ENCODE measurements around the gene BMERB1.

The BMERB1 gene

DNA sequence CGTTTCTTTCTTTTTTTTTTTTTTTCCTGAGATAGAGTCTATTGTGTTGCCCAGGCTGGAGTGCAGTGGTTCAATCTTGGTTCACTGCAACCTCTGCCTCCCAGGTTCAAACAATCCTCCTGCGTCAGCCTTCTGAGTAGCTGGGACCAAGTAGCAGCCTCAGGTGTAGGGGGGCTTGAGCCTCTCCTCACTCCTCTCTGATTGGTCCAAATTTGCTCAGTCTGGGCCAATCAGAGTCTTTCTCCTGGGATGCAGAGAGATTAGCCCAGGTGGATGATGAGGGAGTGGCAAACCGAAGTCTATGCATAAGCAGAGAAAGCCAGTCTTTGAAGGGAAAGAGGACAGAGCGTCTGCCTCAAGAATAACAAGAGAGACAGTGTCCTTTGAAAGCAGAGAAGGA lies 99.0 kb downstream of the BMERB1 start:
- in situ Hi-C loops (cut with HindIII; ENCODE audit: low sequenced_read_pairs), result no loop called here
- no peak overlapping the region for H3K4me3 ChIP-seq (ENCODE audit: low read depth, low read length)
- TF ChIP-seq, protein P1, sequence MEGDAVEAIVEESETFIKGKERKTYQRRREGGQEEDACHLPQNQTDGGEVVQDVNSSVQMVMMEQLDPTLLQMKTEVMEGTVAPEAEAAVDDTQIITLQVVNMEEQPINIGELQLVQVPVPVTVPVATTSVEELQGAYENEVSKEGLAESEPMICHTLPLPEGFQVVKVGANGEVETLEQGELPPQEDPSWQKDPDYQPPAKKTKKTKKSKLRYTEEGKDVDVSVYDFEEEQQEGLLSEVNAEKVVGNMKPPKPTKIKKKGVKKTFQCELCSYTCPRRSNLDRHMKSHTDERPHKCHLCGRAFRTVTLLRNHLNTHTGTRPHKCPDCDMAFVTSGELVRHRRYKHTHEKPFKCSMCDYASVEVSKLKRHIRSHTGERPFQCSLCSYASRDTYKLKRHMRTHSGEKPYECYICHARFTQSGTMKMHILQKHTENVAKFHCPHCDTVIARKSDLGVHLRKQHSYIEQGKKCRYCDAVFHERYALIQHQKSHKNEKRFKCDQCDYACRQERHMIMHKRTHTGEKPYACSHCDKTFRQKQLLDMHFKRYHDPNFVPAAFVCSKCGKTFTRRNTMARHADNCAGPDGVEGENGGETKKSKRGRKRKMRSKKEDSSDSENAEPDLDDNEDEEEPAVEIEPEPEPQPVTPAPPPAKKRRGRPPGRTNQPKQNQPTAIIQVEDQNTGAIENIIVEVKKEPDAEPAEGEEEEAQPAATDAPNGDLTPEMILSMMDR (IDR thresholded peaks at IDR 0.05; ENCODE audit: low read depth, low read length, missing control alignments), result no peak
- no peak for DNase-seq (ENCODE audit: low read depth)

DNA sequence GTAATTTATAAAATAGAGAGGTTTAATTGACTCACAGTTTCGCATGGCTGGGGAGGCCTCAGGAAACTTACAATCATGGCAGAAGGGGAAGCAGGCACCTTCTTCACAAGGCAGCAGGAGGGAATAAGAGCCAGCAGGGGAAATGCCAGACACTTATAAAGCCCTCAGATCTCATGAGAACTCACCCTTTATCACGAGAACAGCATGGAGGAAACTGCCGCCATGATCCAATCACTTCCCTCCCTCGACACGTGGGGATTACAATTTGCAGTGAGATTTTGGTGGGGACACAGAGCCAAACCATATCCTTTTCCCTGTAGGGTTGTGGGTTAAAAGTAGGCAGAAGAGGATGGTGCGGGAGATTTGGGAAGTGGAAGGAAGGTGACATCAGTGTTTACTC lies 101.4 kb downstream of the BMERB1 start:
- no peak for DNase-seq (ENCODE audit: low read depth)
- no peak overlapping the region for H3K4me3 ChIP-seq (ENCODE audit: low read depth, low read length)
- in situ Hi-C loops (cut with HindIII; ENCODE audit: low sequenced_read_pairs), result no loop called here
- TF ChIP-seq, protein P1 (IDR thresholded peaks at IDR 0.05; ENCODE audit: low read depth, low read length, missing control alignments), result no peak

DNA sequence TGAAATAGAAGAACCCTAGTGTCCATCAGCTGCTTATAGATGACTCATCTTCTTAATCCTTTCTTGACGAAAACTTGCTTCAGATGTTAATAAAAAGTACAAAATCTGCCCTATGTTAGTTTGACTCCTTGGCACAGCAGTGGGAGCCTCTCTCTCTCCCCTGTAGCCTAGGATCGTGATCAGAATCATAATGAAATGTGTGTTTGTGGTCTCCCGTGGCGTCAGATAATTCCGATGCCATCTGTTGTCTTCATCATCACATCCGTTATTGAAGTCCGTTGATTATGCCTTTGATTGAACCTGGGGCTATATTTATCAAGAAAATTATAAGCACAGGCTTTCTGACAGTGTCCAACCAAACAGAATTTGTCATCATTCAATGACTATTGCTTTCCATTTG lies 102.5 kb downstream of the BMERB1 start:
- no peak overlapping the region for H3K4me3 ChIP-seq (ENCODE audit: low read depth, low read length)
- TF ChIP-seq, protein P1 (IDR thresholded peaks at IDR 0.05; ENCODE audit: low read depth, low read length, missing control alignments), result no peak
- no peak for DNase-seq (ENCODE audit: low read depth)
- in situ Hi-C loops (cut with HindIII; ENCODE audit: low sequenced_read_pairs), result no loop called here

DNA sequence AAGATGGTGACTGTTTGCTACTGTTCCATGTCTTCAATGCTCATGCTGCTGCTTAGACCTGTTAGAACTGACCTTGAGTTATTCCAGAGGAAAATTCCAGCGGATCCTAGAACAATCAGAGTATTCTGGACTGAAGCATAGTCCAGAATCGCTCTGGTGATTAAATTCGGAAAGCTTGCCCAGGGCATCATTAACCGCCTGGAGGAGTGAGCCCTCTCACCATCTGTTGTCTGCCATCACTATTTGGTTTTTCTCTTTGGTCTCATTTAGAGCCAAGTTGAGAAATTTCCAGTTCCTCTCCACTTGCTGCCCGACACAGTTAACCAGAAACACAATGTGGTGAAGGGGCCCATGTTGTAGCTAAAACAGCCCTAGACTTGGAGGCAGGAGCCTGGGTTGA lies 104.1 kb downstream of the BMERB1 start:
- TF ChIP-seq, protein P1 (IDR thresholded peaks at IDR 0.05; ENCODE audit: low read depth, low read length, missing control alignments), result no peak
- no peak for DNase-seq (ENCODE audit: low read depth)
- no peak overlapping the region for H3K4me3 ChIP-seq (ENCODE audit: low read depth, low read length)
- in situ Hi-C loops (cut with HindIII; ENCODE audit: low sequenced_read_pairs), result no loop called here

GRCh38 chr16:15539197-15539596 lies 104.8 kb downstream of the BMERB1 start:
- no peak for DNase-seq (ENCODE audit: low read depth)
- in situ Hi-C loops (cut with HindIII; ENCODE audit: low sequenced_read_pairs), result no loop called here
- TF ChIP-seq, protein P1 (IDR thresholded peaks at IDR 0.05; ENCODE audit: low read depth, low read length, missing control alignments), result no peak
- no peak overlapping the region for H3K4me3 ChIP-seq (ENCODE audit: low read depth, low read length)

DNA sequence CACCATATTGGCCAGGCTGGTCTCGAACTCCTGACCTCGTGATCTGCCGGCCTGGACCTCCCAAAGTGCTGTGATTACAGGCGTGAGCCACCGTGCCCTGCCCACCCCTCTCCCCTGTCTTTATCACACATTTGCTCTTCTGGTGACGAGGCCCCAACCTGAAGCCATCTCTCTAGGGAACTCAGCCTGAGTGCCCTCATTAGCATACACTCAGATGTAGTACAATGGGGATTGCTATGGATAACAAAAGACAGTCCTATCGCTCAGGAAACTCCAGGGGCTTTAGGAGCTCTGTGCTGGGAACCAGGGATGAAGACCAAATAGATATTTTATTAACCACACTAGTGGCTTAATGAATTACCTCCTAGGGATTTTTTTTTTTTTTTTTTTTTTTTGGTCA lies 107.9 kb downstream of the BMERB1 start:
- TF ChIP-seq, protein P1 (IDR thresholded peaks at IDR 0.05; ENCODE audit: low read depth, low read length, missing control alignments), result no peak
- DNase-seq (ENCODE audit: low read depth), result no peak
- in situ Hi-C loops (cut with HindIII; ENCODE audit: low sequenced_read_pairs), result no loop called here
- no peak overlapping the region for H3K4me3 ChIP-seq (ENCODE audit: low read depth, low read length)
